Activated CD4-positive, alpha-beta T cell treated with anti-CD3 and anti-CD28 coated beads, Interleukin-10, Interleukin-2, amounts not matched to agents 100 ng/mL and 50 ng/mL, durations not matched to agents 16 hours and 8 hours (primary cell): Measurements from ENCODE around the gene TMEM219.
"Not testable (repeated sequence)": the region's sequence is repeated elsewhere in the genome, so short reads cannot be mapped to it uniquely, and the experiment has no call there.

Experiments used
- DNase-seq: peaks from one replicate; pipeline ENCODE4 v3.0.0-alpha.2; 2020

The TMEM219 gene

DNA sequence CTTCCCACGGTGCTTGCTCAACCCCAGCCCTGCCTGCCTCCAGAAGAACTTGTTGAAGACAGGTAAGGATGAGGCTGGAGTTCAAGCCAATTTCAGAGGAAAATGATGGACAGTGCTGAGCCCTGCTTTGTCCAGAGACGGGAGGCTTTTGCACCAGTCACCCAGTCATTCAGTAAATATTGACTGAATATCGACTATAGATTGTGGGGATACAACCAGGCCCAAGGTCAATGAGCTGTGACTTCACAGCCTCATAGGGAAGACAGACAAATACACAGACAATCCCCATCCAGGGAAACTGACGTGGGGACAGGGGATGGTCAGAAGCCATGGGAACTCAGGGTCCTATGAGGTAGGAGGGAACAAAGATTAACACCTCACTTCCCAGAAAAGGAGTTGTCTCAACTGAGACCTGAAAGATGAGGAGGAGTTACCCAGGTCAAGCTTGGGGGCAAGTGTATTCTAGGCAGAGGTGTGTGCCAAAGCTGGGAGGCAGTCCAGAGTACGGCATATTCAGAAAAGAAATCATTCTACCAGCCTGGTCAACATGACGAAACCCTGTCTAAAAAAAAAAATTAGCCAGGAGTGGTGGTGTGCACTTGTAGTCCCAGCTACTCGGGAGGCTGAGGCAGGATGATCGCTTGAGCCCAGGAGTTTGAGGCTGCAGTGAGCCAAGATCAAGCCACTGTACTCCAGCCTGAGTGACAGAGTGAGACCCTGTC, 54.8 kb downstream of the TMEM219 start:
- no peak for DNase-seq

DNA sequence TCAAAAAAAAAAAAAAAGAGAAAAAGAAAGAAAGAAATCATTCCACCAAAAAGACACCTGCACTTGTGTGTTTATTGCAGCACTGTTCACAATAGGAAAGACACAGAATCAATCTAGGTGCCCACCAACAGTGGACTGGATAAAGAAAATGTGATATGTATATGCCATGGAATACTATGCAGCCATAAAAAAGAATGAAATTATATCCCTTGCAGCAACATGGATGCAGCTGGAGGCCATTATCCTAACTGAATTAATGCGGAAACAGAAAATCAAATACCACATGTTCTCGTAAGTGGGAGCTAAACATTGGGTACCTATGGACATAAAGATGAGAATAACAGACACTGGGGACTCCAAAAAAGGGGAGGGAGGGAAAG, 55.4 kb downstream of the TMEM219 start:
- DNase-seq: no peak

DNA sequence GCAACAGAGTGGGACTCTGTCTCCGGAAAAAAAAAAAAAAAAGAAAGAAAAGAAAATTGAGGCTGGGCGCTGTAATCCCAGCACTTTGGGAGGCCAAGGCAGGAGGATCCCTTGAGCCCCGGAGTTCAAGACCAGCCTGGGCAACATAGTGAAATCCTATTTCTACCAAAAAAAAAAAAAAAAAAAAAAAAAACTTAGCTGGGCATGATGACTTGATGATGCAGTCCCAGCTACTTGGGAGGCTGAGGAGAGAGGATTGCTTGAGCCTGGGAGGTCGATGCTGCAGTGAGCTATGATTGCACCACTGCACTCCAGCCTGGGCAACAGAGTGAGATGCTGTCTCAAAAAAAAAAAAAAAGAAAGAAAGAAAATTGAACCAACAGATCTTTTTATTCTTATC, 56.1 kb downstream of the TMEM219 start:
- not testable (repeated sequence) for DNase-seq

DNA sequence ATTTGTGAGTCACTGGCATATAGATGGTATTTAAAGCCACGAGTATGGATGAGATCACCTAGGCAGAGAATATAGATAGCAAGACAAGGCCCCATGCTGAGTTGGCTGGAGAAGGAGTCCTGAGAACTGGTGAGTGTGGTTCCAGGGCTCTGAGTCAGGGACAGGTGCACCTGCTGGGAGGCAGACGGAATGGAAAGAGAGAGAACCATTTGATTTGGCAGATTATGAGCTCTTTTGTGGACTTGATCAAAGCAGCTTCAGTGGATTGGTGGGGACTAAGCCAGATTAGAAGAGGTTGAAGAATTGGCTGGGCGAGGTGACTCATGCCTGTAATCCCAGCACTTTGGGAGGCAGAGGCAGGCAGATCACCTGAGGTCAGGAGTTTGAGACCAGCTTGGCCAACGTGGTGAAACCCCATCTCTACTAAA, 56.9 kb downstream of the TMEM219 start:
- DNase-seq: no peak
